Measurements from ENCODE around the gene SNAI3.
A peak's percentile ranks its signal among the peaks of the same experiment; 100 is the strongest.

SNAI3 gene

DNA sequence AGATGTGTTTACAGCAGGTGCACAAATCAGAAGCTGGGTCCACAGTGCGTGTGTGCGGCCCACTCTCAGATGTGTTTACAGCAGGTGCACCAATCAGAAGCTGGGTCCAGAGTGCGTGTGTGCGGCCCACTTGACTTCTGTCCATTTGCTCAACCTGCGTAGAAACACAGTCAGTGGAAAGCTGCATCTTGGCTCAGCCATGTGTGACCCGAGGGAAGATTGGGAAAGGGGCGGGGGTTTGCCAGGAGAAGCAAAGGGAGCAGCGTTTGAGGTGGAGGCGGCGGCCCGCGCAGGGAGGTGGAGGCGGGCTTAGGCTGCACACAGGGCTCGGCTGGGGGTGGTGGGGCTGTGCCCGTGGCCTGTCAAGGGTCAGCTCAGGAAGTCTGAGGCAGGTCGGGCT lies 24.2 kb upstream of the SNAI3 start:
- H3K9ac ChIP-seq, result no peak overlapping the region
- TF ChIP-seq, protein P1, sequence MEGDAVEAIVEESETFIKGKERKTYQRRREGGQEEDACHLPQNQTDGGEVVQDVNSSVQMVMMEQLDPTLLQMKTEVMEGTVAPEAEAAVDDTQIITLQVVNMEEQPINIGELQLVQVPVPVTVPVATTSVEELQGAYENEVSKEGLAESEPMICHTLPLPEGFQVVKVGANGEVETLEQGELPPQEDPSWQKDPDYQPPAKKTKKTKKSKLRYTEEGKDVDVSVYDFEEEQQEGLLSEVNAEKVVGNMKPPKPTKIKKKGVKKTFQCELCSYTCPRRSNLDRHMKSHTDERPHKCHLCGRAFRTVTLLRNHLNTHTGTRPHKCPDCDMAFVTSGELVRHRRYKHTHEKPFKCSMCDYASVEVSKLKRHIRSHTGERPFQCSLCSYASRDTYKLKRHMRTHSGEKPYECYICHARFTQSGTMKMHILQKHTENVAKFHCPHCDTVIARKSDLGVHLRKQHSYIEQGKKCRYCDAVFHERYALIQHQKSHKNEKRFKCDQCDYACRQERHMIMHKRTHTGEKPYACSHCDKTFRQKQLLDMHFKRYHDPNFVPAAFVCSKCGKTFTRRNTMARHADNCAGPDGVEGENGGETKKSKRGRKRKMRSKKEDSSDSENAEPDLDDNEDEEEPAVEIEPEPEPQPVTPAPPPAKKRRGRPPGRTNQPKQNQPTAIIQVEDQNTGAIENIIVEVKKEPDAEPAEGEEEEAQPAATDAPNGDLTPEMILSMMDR (conservative IDR thresholded peaks at IDR 0.05; ENCODE audit: low read depth, low read length), result no peak
- no peaks in the 10 kb centered on the region for H4K20me1 ChIP-seq (ENCODE audit: insufficient read depth)
- no peaks in the 10 kb centered on the region for H3K36me3 ChIP-seq (ENCODE audit: insufficient read depth)
- H3K4me1 ChIP-seq (ENCODE audit: low read depth, poor library complexity, severe bottlenecking), result peaks cover 20% of the 10 kb centered on the region
- no peak overlapping the region for H2AFZ ChIP-seq (ENCODE audit: low read depth)
- H3K27ac ChIP-seq, result no peak overlapping the region
- no peaks in the 10 kb centered on the region for H3K27me3 ChIP-seq (ENCODE audit: insufficient read depth, low read depth)
- H3K79me2 ChIP-seq (ENCODE audit: insufficient read depth, low read depth), result peaks cover 29% of the 10 kb centered on the region; the same call in 1 of the 2 replicates
- H3K4me3 ChIP-seq (IDR thresholded peaks at IDR 0.05; ENCODE audit: insufficient read depth, low read depth, low read length), result no peak overlapping the region
- no peak overlapping the region for H3K4me2 ChIP-seq

DNA sequence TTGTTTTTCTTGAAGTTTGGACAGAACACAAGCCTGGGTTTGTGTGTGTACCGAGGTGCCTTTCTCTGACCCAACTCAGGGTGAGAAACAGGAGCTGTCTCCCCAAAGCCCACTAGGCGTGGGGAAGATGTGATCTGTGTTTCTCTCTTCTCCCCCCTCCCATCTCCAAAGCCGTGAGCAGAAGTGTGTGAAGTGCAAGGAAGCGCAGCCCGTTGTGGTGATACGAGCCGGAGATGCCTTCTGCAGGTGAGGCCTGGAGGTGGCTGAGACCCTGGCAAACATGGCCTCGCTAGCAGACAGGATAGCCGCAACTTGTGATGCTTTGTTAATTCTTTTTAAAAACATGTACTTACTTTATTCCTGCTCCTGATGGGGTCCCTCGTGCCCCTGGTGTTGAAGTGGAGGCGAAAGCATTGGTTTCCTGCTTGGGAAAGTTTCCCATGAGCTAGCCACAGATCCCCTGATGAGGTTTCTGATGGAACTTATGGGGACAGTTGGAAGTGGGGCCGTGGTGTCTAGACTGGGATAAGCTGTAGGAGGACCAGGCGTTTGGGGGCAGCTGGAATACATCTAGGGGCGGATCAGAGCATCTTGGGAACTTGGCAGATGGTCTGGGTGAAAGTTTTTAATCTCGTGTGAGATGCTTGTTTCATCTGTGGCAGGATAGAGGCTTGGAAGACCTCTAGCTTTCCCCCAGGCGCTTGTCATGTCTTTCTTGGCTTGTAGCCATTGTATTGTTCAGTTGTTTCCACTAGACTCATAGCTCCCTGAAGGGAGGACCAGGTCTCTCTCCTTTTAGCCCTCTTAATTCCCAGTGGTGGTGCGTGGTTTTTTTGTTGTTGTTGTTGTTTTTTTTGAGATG lies 20.9 kb upstream of the SNAI3 start:
- Histone ChIP-seq H4K20me1 (ENCODE audit: insufficient read depth) (no peaks in the 10 kb centered on the region), H3K79me2 (ENCODE audit: insufficient read depth, low read depth) (peaks cover 42% of the 10 kb centered on the region; the same call in 1 of the 2 replicates), H3K9ac (peak overlapping the region; percentile 57; the same call in 1 of the 2 replicates), H3K4me1 (ENCODE audit: low read depth, poor library complexity, severe bottlenecking) (peaks cover 31% of the 10 kb centered on the region), H3K4me2 (peak overlapping the region; percentile 70), H2AFZ (ENCODE audit: low read depth) (no peak overlapping the region), H3K27ac (peak overlapping the region; percentile 42; the same call in 1 of the 2 replicates), H3K4me3 (IDR thresholded peaks at IDR 0.05; ENCODE audit: insufficient read depth, low read depth, low read length) (peak overlapping the region; percentile 61), H3K27me3 (ENCODE audit: insufficient read depth, low read depth) (no peaks in the 10 kb centered on the region), H3K36me3 (ENCODE audit: insufficient read depth) (no peaks in the 10 kb centered on the region)
- TF ChIP-seq, protein P1 (conservative IDR thresholded peaks at IDR 0.05; ENCODE audit: low read depth, low read length), result no peak

DNA sequence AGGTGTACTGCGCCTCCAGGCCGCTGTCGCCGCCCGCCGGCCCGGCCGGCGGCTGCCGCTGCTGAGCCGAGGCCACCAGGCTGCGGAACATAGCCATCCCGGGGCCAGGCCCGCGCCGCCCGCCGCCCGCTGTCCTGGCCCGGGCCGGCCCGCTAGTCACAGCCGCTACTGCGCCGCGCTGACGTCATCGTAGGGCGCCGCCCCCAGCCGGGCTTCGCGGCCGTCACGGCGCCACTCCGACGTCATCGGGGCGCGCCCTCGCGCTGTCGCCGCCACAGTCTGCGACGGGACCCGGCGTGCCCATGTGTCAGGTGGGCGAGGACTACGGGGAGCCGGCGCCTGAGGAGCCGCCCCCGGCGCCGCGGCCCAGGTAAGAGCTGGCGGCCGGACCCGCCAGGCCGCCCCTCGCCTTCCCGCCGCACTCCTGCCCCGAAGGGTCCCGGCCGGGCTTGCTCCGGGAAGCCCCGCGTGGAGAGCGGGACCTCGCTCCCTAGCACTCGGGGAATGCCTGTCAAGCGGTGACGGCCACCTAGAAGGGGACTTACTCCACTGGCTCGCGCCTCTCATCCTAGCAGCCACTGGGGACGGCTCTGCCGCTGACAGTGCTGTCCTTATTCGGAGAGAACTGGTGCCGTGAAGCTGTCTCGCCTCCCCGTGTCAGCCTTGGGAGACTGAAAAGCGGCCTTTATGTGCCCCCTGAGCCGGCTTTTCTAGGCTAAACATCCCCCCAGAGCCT lies 20.1 kb upstream of the SNAI3 start, which contains the start of the genes CTU2 and RNF166:
Gene CTU2, plus strand, starts transcription at position 275 of the 736 bp plus-strand sequence. Its CDS starts 28 bp downstream, at position 303.
Gene RNF166, minus strand, starts transcription at position 180 of the 736 bp plus-strand sequence. Its CDS starts 83 bp downstream, at position 97.
- Histone ChIP-seq H3K9ac (peak within 1 kb of the TSS; percentile 57), H3K79me2 (ENCODE audit: insufficient read depth, low read depth) (peaks cover 42% of the 10 kb centered on the region; the same call in 1 of the 2 replicates), H3K27me3 (ENCODE audit: insufficient read depth, low read depth) (no peaks in the 10 kb centered on the region), H3K4me2 (peak within 1 kb of the TSS; percentile 97), H2AFZ (ENCODE audit: low read depth) (peak within 1 kb of the TSS; percentile 54), H4K20me1 (ENCODE audit: insufficient read depth) (no peaks in the 10 kb centered on the region), H3K27ac (peak within 1 kb of the TSS; percentile 42), H3K36me3 (ENCODE audit: insufficient read depth) (no peaks in the 10 kb centered on the region), H3K4me1 (ENCODE audit: low read depth, poor library complexity, severe bottlenecking) (peaks cover 34% of the 10 kb centered on the region), H3K4me3 (IDR thresholded peaks at IDR 0.05; ENCODE audit: insufficient read depth, low read depth, low read length) (peak within 1 kb of the TSS; percentile 61)
- TF ChIP-seq, protein P1 (conservative IDR thresholded peaks at IDR 0.05; ENCODE audit: low read depth, low read length), result no peak

DNA sequence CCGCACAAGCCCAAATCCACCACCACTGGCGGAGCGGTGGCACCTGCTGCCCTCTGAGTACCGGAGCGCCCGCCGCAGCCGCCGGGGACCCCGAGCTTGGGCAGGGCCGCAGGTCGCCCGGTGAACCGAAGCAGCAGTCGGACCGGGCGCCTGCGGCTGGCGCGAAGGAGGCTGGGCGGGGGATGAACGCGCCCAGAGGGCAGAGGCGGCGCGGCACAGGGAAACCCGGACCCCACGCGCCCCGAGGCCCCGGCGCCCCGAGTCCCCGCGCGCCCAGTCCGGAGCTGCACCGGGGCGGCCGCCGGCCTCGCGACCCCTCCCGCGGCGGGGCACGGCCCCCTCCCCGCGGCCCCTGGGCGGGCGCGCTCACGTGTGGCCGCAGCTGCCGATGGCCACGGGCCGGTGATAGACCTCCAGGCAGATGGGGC lies 19.5 kb upstream of the SNAI3 start:
- no peaks in the 10 kb centered on the region for H3K36me3 ChIP-seq (ENCODE audit: insufficient read depth)
- H3K79me2 ChIP-seq (ENCODE audit: insufficient read depth, low read depth), result peaks cover 42% of the 10 kb centered on the region; the same call in 1 of the 2 replicates
- peak overlapping the region; percentile 54 for H2AFZ ChIP-seq (ENCODE audit: low read depth)
- peak overlapping the region; percentile 57; the same call in 1 of the 2 replicates for H3K9ac ChIP-seq
- no peak overlapping the region; the same call in 1 of the 2 replicates for H3K27ac ChIP-seq
- H3K4me1 ChIP-seq (ENCODE audit: low read depth, poor library complexity, severe bottlenecking), result peaks cover 40% of the 10 kb centered on the region
- no peaks in the 10 kb centered on the region for H4K20me1 ChIP-seq (ENCODE audit: insufficient read depth)
- H3K4me3 ChIP-seq (IDR thresholded peaks at IDR 0.05; ENCODE audit: insufficient read depth, low read depth, low read length), result no peak overlapping the region
- H3K27me3 ChIP-seq (ENCODE audit: insufficient read depth, low read depth), result no peaks in the 10 kb centered on the region
- TF ChIP-seq, protein P1 (conservative IDR thresholded peaks at IDR 0.05; ENCODE audit: low read depth, low read length), result no peak
- peak overlapping the region; percentile 97 for H3K4me2 ChIP-seq

Data from KMS-11 (cell line).